ENCODE data around the gene EVI5L. TPM values are rescaled to one million over a fixed set of nuclear protein-coding genes. Genes with fewer than 3 reads are reported as not detected.
"Not testable (repeated sequence)": the region's sequence is repeated elsewhere in the genome, so short reads cannot be mapped to it uniquely, and the experiment has no call there.

The EVI5L gene
- total RNA-seq, 4 donors from 2014 or later, result 7.7 to 22.3 (median 14.9) TPM

DNA sequence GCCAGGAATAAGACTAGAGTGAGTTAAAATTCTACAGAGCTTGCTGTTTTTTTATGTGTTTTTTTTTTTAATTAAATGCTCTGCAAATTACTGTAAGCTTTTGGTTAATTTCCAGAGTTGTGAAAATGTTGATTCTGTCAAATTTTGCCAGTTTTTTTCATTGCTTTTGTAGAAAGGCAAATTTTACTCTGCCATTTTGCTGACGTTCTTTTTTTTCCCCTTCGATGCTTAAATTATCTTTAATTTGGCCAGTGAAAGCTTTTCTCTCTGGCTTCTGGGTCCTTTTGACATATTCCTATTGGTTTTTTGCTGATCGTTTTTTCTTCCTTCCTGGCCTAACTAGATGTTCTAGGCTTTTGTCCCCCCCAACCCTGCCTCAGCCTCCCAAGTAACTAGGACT is 23.8 kb upstream of the EVI5L start:
- Histone ChIP-seq H3K4me3 (no peak overlapping the region), H3K27me3 (no peaks in the 10 kb centered on the region), H3K36me3 (no peaks in the 10 kb centered on the region), H3K27ac (no peak overlapping the region), H3K9me3 (peaks cover 0 to 7% (median 0%) of the 10 kb centered on the region in 4 donors), H3K4me1 (no peaks in the 10 kb centered on the region)
- no peak for TF ChIP-seq POLR2A (IDR thresholded peaks at IDR 0.05)
- TF ChIP-seq, protein P1, sequence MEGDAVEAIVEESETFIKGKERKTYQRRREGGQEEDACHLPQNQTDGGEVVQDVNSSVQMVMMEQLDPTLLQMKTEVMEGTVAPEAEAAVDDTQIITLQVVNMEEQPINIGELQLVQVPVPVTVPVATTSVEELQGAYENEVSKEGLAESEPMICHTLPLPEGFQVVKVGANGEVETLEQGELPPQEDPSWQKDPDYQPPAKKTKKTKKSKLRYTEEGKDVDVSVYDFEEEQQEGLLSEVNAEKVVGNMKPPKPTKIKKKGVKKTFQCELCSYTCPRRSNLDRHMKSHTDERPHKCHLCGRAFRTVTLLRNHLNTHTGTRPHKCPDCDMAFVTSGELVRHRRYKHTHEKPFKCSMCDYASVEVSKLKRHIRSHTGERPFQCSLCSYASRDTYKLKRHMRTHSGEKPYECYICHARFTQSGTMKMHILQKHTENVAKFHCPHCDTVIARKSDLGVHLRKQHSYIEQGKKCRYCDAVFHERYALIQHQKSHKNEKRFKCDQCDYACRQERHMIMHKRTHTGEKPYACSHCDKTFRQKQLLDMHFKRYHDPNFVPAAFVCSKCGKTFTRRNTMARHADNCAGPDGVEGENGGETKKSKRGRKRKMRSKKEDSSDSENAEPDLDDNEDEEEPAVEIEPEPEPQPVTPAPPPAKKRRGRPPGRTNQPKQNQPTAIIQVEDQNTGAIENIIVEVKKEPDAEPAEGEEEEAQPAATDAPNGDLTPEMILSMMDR (IDR thresholded peaks at IDR 0.05), result no peak
- DNase-seq, result no peak

DNA sequence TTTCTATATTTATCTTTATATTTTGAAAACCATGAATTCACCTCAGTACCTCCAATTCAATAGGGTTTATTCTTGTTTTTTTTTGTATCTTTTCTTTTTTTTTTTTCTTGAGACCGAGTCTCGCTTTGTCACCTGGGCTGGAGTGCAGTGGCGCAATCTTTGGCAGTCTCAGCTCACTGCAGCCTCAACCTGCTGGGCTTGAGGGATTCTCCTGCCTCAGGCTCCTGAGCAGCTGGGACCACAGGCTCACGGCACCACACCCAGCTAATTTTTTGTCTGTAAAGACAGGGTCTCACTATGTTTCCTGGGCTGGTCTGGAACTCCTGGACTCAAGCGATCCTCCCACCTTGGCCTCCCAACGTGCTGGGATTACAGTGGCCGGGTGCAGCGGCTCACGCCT is 23.1 kb upstream of the EVI5L start:
- peaks cover 0 to 14% (median 0%) of the 10 kb centered on the region in 4 donors for H3K9me3 ChIP-seq
- H3K4me3 ChIP-seq, result no peak overlapping the region
- H3K4me1 ChIP-seq, result no peaks in the 10 kb centered on the region
- no peaks in the 10 kb centered on the region for H3K27me3 ChIP-seq
- TF ChIP-seq POLR2A (IDR thresholded peaks at IDR 0.05), result no peak
- TF ChIP-seq, protein P1 (IDR thresholded peaks at IDR 0.05), result no peak
- H3K27ac ChIP-seq, result no peak overlapping the region
- no peaks in the 10 kb centered on the region for H3K36me3 ChIP-seq
- DNase-seq, result no peak

DNA sequence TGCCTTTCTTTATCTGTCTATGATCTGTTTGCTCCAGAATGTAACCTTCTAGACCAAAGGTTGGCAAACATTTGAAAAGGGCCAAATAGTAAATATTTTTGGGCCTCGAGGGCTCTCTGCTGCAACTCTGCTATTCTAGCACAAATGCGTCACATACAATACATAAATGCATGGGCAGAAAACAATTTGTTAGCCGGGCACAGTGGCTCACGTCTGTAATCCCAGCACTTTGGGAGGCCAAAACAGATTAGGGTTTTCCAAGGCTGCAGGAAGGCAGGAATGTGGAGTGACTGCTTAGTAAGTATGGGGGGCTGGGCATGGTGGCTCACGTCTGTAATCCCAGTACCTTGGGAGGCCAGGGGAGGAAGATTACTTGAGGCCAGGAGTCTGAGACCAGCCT is 21.9 kb upstream of the EVI5L start:
- no peak overlapping the region for H3K4me3 ChIP-seq
- H3K4me1 ChIP-seq, result no peaks in the 10 kb centered on the region
- no peak for DNase-seq
- TF ChIP-seq, protein P1 (IDR thresholded peaks at IDR 0.05), result no peak
- TF ChIP-seq POLR2A (IDR thresholded peaks at IDR 0.05), result no peak
- peaks cover 0 to 18% (median 0%) of the 10 kb centered on the region in 4 donors for H3K9me3 ChIP-seq
- H3K27me3 ChIP-seq, result no peaks in the 10 kb centered on the region
- no peak overlapping the region for H3K27ac ChIP-seq
- no peaks in the 10 kb centered on the region for H3K36me3 ChIP-seq

DNA sequence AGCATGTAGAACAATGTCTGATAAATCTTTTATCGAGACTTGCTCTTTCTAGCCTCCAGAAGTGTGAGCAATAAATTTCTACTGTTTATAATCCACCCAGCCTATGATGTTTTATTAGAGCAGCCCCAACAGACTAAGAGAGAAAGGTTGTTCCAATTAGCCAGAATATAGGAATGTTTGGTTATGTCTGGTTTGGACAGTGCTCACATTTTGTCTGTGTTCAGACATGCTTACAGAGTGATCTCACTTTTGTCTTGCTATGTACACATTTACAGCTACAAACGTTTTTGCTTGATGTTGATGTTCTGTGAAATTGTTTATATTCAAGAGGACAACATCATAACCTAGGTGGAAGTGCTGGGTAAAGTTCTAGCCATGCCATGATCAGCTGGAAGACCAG is 18.0 kb upstream of the EVI5L start:
- Histone ChIP-seq H3K4me3 (no peak overlapping the region), H3K9me3 (peaks cover 0 to 22% (median 0%) of the 10 kb centered on the region in 4 donors), H3K27ac (no peak overlapping the region), H3K27me3 (no peaks in the 10 kb centered on the region), H3K4me1 (no peaks in the 10 kb centered on the region), H3K36me3 (no peaks in the 10 kb centered on the region)
- DNase-seq, result no peak
- no peak for TF ChIP-seq POLR2A (IDR thresholded peaks at IDR 0.05)
- TF ChIP-seq, protein P1 (IDR thresholded peaks at IDR 0.05), result no peak

DNA sequence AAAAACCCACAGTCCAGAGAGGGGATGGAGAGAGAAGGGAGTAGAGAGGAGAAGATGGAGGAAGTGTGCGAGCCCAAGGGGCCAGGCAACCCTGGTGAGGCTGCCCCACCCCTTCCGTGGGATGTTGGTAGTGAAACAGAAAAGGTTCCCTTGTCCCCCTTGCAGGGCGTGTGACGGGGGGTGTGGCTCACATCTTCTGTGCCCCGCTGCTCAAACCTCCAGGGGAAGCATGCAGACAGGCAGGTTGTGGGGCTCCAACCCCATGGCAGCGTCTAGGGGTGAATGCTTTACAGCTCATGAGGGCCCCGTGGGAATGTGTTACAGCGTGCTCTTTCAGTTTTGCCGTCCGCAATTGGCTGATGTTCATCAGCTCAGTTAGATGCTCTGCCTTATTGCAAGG is 14.7 kb upstream of the EVI5L start:
- Histone ChIP-seq H3K36me3 (no peaks in the 10 kb centered on the region), H3K4me1 (no peaks in the 10 kb centered on the region), H3K27me3 (no peaks in the 10 kb centered on the region), H3K27ac (no peak overlapping the region), H3K4me3 (no peak overlapping the region), H3K9me3 (peaks cover 0 to 22% (median 0%) of the 10 kb centered on the region in 4 donors)
- TF ChIP-seq, protein P1 (IDR thresholded peaks at IDR 0.05), result no peak
- no peak for TF ChIP-seq POLR2A (IDR thresholded peaks at IDR 0.05)
- DNase-seq, result peak in 1 of 3 donors; percentile 39

DNA sequence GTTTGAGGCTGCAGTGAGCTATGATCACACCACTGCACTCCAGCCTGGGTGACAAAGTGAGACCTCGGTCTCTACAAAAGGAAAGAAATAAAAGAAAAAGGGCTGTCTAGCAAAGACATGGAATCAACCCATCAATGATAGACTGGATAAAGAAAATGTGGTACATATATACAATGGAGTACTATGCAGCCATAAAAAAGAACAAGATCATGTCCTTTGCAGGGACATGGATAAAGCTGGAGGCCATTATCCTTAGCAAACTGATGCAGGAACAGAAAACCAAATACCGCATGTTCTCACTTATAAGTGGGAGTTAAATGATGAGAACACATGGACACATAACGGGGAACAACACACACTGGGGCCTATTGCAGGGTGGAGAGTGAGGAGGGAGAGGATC is 14.0 kb upstream of the EVI5L start:
- H3K4me1 ChIP-seq, H3K27ac ChIP-seq, H3K36me3 ChIP-seq, DNase-seq, H3K27me3 ChIP-seq, H3K4me3 ChIP-seq: not testable (repeated sequence)
- peaks cover 0 to 16% (median 0%) of the 10 kb centered on the region in 4 donors for H3K9me3 ChIP-seq
